ENCODE results near the gene USP33.
A peak's percentile ranks its signal among the peaks of the same experiment; 100 is the strongest.
"Not testable (repeated sequence)": the region's sequence is repeated elsewhere in the genome, so short reads cannot be mapped to it uniquely, and the experiment has no call there.

USP33 gene

DNA sequence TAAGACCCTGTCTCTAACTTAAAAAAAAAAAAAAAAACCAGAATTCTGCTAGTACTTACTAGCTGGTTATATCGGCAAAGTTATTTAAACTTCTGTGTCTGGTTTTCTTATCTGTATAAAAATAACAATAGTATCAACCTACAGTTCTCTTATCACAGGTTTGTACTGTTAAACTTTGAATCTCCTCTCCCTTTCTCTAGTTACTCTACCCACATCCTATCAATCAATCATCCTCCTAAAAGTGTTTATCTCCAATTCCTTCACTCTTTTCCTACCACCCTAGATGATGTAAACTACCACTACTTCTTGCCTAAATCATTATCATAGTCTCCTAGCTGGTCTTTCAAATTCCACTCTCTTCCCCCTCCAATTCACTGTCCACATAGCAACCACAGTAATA lies 27.6 kb downstream of the USP33 start:
- DNase-seq, result no peak

DNA sequence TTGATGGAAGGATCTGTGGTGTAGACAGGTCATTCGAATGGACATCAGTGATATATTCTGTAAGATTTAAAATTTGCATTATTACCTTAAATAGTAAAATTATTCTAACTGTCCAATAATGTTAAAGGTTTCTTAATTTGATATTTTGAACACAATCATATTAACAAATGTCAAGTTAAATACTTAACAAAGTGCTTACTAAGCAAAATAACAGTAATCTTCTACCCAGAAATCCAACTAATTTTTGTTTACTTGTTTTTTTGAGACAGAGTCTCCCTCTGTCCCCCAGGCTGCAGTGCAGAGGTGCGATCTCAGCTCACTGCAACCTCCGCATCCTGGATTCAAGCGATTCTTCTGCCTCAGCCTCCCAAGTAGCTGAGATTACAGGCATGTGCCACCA lies 33.9 kb downstream of the USP33 start:
- DNase-seq, result no peak

DNA sequence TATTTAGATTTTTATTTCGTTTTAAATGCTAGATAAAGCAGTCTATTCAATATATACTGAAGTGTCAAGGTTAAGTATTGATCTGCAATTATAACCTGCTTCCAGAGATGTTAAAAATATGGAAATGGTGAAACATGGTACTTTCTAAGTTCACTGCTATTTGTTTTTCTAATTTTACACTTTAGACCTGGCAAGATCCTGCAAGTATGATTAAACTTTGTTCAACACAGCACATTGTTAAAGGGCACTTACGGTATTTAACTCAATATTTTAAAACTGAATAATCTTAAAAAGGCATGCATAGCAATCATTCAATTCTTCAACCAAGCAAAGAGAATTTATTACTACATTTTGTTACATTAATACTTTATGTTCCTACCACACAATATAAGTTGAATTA lies 41.5 kb downstream of the USP33 start:
- DNase-seq, result no peak

DNA sequence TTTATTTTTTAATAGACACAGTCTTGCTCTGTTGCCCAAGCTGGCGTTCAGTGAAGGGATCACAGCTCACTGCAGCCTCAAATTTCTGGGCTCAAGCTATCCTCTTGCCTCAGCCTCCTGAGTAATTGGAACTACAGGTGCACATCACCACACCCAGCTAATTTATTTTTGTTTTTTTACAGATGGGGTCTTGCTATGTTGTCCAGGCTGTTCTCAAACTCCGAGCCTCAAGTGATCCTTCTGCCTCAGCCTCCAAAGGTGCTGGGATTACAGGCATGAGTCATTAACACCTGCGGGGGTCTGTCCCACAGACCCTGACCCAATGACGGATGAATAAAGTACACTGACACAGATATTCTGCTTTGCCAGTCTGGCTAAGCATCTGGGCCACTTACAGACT lies 43.6 kb downstream of the USP33 start:
- no peak for DNase-seq

DNA sequence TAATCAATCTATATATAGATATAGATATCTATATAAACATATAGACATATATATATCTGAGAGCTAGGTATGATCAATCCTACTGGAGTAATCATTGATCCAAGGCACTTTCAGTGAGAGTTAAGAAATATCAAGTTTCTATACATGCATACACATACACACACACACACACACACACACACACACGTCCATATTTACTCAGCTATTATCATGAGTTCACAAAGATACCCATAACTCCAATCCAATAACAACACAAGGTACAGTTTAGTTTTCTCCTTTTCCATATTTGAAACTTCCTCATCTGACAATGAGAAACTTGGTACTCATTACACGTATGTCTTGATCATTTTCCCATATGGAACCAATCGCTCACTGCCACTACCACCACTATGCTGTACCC lies 49.9 kb downstream of the USP33 start:
- DNase-seq, result no peak

DNA sequence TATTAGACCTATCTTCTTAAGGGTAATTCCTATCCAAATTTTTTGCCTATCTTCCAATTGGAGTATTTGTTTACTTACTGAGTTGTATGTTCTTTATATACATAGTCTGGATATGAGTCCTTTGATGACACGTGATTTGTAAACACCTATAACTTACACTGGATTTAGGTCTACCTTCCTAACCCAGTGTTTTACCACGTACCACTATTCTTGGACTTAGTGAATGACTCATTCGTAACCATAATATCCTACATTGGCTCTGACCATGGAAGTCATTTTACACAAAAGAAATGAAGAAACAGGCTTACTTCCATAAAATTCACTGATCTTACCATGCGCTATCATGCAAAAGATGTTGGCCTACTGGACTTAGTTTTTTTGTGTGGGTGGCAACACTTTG lies 53.3 kb downstream of the USP33 start:
- DNase-seq, result no peak

DNA sequence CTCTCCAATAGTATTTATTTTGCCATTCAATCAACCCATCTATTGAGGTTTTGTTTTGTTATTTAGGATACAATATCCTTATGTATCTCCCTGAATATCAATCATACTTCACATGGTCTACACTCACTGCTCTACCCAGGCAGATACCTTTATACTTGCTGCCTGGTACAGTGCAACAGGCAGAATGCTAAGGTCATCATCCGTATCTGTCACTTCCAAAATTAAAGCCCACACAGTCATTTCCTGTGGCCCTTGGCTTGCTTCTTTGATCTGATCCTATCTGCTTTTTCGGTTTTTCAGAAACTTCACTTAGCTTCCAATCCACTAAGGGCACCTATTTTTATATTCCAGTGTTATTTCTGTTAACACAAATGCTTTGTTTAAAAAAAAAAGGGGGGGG lies 54.9 kb downstream of the USP33 start:
- no peak for DNase-seq

DNA sequence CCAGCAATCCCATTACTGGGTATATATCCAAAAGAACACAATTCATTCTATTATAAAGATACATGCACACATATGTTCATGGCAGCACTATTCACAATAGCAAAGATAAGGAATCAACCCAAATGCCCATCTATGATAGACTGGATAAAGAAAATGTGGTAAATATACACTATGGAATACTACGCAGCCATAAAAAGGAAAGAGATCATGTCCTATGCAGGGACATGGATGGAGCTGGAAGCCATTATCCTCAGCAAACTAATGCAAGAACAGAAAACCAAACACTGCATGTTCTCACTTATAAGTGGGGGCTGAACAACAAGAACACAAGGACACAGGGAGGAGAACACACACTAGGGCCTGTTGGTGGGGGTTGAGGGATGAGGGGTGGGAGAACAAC lies 60.0 kb downstream of the USP33 start:
- DNase-seq, result not testable (repeated sequence)

DNA sequence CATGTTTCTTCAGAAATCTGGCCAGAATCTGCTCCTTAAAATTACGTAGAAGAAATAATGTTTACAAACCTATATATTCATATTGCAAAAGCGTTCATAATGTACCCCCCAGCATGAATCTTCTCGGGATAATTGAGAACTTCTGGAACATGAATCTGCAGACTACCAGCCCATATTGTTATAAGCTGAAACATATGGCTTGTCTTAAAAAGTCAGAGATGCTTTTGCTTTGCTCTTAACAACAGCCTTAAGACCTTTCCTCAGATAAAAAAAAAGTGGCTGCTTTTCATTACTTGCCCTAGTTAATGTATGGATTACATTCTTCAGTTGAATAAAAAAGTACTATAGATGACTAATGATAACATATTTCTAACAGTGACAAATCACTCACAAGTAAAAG lies 62.2 kb downstream of the USP33 start:
- DNase-seq, result no peak

DNA sequence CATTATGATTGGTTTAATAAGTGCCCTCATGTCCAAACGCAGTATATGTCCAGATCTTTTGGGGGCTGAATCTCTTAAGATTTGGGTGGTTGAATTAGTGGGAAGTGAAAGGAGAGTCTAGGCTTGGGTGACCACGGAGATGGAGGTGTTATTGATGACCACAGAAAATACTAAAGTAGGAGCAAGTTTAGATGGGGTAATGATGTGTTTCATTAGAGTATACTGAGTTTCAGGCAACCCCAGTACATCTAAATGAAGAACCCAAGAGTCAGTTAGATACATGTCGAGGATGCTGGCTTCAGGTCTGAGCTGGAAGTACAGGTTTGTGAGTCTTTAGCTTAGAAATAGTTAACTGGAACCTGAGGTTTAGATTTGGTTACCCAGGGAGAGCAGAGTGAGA lies 70.7 kb downstream of the USP33 start:
- no peak for DNase-seq

DNA sequence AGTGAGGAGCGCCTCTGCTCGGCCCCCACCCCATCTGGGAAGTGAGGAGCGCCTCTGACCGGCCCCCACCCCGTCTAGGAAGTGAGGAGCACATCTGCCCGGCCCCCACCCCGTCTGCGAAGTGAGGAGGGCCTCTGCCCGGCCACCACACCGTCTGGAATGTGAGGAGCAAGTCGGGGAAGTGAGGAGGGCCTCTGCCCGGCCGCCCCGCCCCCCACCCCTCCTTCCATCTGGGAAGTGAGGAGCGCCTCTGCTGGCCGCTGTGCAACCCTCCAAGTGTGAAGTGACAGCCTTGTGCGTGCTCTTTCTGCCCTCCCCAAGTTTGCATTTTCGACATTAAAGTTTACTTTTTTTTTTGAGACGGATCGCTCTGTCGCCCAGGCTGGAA lies 72.1 kb downstream of the USP33 start:
- peak in 1 of 2 experiments; percentile 6 for DNase-seq

DNA sequence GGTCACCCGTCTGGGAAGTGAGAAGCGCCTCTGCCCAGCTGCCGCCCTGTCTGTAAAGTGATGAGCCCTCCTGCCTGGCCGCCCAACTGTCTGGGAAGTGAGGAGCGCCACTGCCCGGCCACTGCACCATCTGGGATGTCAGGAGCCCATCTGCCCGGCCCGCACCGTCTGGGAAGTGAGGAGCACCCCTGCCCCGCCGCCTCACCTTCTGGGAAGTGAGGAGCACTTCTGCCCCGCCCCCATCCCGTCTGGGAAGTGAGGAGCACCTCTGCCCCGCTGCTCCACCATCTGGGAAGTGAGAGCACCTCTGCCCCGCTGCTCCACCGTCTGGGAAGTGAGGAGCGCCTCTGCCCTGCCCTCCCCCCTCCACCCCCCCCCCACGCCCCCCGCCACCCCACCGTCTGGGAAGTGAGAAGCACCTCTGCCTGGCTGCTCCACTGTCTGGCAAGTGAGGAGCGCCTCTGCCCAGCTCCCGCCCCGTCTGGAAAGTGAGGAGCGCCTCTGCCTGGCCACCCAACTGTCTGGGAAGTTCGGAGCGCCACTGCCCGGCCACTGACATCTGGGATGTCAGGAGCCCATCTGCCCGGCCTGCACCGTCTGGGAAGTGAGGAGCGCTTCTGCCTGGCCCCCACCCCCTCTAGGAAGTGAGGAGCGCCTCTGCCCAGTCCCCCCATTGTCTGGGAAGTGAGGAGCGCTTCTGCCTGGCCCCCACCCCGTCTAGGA lies 72.7 kb downstream of the USP33 start:
- DNase-seq, result no peak

DNA sequence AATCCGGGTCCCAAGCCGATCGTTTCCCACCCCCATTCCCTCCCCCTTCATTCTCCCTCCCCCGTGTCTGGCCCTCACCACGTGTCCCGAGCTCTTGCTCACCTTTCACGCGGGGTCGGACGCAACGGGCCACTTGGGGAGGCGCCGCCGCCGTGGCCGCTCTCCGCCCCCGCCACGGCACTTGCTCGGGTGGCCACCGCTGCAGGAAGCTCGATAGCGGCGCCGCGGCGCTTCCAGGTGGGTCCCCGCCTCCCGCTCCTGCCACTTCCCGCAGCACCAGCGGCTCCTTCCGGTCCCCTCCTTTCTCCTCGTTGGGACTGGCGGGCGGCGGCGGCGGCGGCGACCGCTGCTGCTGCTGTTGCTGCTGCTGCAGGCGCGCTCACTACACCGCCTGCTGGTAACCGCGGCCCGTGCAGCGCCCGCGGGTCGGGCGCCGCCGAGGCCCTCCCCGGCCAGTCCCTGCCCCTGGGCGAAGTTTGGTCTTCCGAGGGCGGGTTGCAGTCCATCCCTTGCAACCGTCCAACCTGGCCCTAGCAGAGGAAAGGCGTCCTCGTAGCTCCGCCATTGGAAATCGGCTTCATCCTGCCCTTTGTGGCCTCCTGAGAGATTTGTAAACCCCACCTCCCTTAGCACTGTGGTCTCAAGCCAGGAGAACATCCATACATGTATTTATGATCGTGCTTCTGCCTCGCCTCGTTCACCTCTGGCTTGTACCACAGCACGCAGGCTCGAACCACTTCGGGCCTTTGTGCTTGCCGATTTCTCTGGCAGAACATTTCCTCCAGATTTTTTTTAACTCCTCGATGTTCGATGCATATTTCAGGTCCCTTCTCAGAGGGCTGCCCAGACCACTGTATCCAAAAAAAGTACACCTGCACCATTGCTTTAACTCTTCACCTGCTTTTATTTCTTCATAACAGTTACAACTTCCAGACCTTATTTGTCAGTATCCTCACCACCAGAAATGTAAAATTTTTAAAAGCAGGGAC lies 76.2 kb downstream of the USP33 start:
- peak; percentile 86 to 90 for DNase-seq

DNA sequence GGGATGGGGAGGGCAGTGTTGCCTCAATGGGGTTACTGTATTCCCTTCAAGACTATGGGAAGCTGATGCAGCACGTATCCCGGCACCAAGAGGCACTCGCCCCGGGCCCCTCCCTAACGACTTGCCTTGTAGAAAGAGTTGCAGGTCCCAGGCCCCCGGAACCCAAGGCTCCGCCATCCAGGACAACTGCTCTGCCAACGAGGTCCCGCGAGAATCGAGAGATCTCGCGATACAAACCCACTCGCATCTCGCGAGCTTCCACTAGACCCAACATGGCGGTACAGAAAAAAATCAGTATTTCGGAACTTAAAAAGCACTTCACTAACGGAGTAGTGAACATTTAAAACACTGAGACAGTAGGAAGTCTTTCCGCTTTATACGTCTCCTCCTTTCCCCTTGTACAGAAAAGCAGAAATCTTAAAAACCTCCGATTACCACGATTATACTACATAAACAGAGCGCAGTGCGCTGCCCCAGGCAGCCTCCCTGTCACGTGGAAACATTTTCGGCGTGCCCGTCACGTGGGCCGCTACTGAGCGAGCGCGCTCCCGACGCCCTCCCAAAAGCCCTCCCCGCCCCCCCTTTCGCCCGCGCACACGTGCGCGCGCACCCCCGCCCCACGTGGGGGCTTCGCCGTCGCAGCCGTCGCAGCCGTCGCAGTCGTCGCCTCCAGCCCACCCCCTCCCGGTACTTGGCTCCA lies 77.0 kb downstream of the USP33 start, which contains the start of gene ZZZ3:
TSS of gene ZZZ3 (minus strand) at position 199 of the 700 bp plus-strand sequence. CDS start 49,304 bp downstream, outside the sequence.
- peak; percentile 90 for DNase-seq

DNA sequence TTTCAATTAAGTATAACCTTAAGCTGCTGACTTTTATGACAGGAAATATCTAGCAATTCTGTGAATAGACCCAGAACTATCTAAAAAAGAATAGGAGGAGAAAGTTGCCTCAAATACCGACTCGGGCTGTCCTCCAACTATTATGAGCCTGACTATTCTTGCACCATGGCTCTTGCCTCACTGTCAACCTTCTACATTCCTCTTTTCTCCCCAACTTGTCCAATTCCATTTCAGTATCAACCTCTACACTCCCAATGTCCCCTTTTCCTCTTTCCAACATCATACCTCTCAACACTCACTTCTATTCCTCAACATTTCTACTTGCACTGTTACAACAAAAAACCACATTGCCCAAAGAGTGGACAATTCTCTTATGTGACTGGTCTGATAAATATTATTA lies 79.5 kb downstream of the USP33 start:
- no peak for DNase-seq

DNA sequence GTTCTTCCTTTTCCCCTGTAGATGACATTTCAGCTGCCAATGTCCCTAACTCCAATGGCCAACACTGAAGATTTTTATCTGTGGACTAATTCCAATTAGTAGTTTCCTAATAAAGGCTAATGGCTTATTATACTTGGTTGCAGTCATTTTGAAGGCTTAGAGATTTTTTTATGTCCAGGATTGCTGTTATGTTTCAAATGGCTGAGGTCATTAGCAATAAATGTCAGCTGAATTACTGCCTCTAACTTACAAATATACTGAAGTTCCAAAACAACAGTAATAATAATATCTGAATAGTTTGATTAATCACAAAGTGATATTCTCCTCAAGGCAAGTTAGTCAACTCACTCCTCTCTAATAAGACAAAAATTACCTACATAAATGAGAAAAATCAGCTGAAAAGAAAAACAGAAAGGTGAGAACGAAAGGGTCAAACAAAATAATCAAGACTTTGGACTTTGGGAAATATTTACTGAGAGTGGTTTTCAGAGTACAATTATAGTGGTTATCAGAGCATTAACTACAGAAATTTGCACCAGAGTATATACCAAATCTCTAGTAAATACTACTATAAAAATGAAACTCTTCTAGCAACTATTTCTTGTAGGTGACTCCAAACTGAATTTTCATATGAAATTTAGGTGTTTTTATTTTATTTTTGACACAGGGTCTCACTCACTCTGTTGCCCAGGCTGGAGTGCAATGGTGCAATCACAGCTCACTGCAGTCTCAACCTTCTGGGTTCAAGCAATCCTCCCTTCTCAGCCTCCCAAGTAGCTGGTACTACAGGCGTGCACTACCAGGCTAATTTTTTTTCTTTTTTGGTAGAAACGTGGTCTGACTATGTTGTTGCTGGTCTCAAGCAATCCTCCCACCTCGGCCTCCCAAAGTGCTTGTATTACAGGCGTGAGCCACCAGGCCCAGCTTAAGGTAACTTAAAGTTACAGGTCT lies 80.7 kb downstream of the USP33 start:
- DNase-seq, result no peak

DNA sequence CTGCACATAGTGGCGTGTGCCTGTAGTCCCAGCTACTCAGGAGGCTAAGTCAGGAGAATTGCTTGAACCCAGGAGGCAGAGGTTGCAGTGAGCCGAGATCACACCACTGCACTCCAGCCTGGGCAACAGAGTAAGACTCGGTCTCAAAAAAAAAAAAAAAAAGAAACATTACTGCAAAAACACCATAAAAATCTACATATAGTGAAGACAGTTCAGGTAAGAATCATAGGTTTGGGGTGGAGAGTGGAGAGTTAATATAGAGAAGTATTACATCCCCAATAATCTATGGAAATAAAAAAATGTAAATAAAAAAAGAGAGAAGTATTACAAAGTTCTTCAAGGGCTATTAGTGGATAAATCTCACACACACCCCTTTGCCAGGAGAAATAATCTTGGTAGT lies 84.8 kb downstream of the USP33 start:
- DNase-seq, result not testable (repeated sequence)

DNA sequence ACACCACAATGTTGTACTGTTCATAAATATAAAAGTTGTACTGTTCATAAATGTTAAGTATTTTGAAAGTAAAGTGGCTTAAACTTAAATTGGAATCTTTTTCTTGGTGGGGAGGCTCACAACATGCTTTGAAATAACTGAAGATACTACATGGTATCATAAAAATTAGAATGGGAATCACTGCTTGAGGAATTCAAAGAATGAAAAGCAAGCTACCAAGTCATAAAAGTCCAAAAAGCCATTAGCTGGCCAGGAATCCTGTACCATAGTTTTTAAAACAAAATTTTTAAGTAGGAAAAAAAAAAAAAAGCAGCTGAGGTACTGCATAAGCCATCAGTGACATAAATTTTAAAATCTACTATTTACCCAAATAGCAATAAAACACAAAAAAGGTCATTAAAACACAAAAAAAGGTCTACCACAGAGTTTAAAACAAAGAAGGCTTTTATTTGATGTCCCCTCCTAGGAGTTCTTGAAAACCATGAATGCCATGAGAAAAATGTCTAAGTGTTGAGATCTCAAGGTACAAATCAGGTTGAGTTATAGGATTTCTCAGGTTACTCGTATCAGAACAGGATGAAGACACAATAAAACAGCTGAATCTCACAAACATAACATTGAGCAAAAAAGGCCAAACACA lies 85.8 kb downstream of the USP33 start:
- no peak for DNase-seq

DNA sequence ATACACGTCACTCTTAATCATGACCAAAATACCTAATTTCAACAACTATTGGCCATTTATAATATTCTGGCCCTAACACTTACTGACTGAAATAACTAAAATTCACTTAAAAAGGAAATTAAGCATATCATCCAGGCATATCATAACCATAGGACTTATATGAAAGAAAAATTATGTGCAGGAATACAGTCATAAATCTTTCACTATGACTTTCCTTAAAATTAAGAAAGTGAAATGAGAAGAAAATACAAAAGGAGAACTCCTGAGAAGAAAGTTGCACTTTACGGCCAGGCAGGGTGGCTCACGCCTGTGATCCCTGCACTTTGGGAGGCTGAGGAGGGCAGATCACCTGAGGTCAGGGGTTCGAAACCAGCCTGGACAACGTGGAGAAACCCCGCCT lies 86.6 kb downstream of the USP33 start:
- DNase-seq, result no peak

DNA sequence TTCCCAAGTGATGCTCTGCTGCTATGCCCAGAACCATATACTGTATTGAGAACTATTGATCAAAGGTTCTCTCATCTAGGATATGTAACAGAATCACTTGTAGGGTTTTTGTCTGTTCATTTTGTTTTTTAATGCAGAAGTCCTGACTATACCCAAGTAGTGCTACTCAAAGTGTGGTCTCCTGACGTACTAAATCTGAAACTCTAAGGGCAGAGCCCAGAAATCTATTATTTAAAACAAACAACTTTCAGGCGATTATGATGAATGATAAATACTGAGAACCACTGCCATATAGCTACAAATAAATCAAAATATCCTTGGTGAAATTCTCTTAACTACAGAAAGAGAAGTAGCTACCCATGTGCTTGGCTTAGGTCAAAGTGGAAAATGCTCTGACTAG lies 87.3 kb downstream of the USP33 start:
- no peak for DNase-seq

DNA sequence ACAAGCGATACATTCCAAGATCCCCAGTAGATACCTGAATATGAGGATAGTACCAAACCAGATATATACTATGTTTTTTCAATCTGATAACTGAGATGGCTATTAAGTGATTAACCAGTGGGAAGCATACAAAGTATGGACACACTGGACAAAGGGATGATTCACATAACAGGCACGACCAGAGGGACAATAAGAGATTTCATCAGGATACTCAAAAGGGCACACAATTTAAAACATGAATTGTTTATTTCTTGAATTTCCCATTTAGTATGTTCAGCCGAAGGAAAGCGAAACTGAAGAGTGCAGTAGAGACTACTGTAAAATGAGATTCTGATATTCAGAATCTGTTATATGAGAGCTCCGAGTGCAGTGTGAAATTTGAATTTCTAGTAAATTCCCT lies 87.8 kb downstream of the USP33 start:
- DNase-seq, result no peak

DNA sequence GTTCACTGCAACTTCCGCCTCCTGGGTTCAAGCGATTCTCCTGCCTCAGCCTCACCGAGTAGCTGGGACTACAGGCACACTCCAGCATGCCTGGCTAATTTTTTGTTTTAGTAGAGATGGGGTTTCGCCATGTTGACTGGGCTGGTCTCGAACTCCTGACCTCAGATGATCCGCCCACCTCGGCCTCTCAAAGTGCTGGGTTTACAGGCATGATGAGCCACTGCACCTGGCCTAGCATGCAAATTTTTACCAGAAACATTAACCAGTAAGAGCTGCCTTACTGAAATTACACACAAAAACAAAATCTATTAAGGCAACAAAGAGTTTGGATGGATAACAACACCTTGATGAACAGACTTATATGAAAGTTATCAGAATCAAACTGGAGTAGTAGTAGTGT lies 89.3 kb downstream of the USP33 start:
- no peak for DNase-seq
